Glutamatergic neuron (in vitro differentiated cells): ENCODE measurements around the gene CCDC91. TPM values are rescaled to one million over a fixed set of nuclear protein-coding genes. Genes with fewer than 3 reads are reported as not detected.

Experiments used
- DNase-seq: peaks from one replicate; pipeline ENCODE4 v3.0.0; 2022
- H3K27ac Mint-ChIP-seq: one replicate; pipeline ENCODE4 v1.8.0; 2020; ENCODE audit warnings: mild to moderate bottlenecking, mixed read lengths, inconsistent platforms; ENCODE audit not compliant: unreplicated experiment
- H3K27me3 Mint-ChIP-seq: one replicate; pipeline ENCODE4 v1.8.0; 2020; ENCODE audit warnings: mild to moderate bottlenecking, moderate library complexity, mixed read lengths, inconsistent platforms; ENCODE audit not compliant: unreplicated experiment
- H3K36me3 Mint-ChIP-seq: one replicate; pipeline ENCODE4 v1.8.0; 2020; ENCODE audit warnings: mild to moderate bottlenecking, mixed read lengths, inconsistent platforms; ENCODE audit not compliant: unreplicated experiment
- H3K4me1 Mint-ChIP-seq: one replicate; pipeline ENCODE4 v1.8.0; 2020; ENCODE audit warnings: mild to moderate bottlenecking, low read depth, mixed read lengths, inconsistent platforms; ENCODE audit not compliant: unreplicated experiment
- H3K4me3 Mint-ChIP-seq: one replicate; pipeline ENCODE4 v1.8.0; 2020; ENCODE audit warnings: mild to moderate bottlenecking, mixed read lengths, inconsistent platforms; ENCODE audit not compliant: unreplicated experiment
- H3K9me3 Mint-ChIP-seq: one replicate; pipeline ENCODE4 v1.8.0; 2020; ENCODE audit warnings: mild to moderate bottlenecking, moderate library complexity, mixed read lengths, inconsistent platforms; ENCODE audit not compliant: unreplicated experiment
- CTCF ChIP-seq: fragments of 200-600 bp; sonication (generic); IDR thresholded peaks from one replicate; pipeline ENCODE4 v1.5.0; 2021; ENCODE audit not compliant: partially characterized antibody, unreplicated experiment
- total RNA-seq: library from RNA; stranded (reverse); fragmentation: NEBNext Ultra II Directional; extraction: Animal tissue kit (Norgen Biotek cat#: 25700); gene quantifications from one replicate; pipeline ENCODE4 v1.2.1, GENCODE V29; 2021; ENCODE audit not compliant: unreplicated experiment

The CCDC91 gene
- total RNA-seq, 1 donor from 2014 or later: 37.3 TPM

GRCh38 chr12:28172434-28173030 is 17.7 kb upstream of the CCDC91 start:
- H3K36me3 Mint-ChIP-seq: no peaks in the 10 kb centered on the region
- H3K27ac Mint-ChIP-seq: no peak overlapping the region
- H3K4me1 Mint-ChIP-seq: peaks cover 11% of the 10 kb centered on the region
- TF ChIP-seq CTCF: peak; percentile 51
- H3K4me3 Mint-ChIP-seq: no peak overlapping the region
- peak; percentile 27 for DNase-seq
- peaks cover 9% of the 10 kb centered on the region for H3K9me3 Mint-ChIP-seq
- H3K27me3 Mint-ChIP-seq: peaks cover 2% of the 10 kb centered on the region

- Mint-ChIP-seq H3K4me3 (no peak overlapping the region), H3K9me3 (peaks cover 9% of the 10 kb centered on the region), H3K27me3 (no peaks in the 10 kb centered on the region), H3K27ac (no peak overlapping the region), H3K36me3 (no peaks in the 10 kb centered on the region), H3K4me1 (peaks cover 11% of the 10 kb centered on the region)
- no peak for TF ChIP-seq CTCF
- no peak for DNase-seq
Measured at GRCh38 chr12:28173440-28173839, 16.8 kb upstream of the CCDC91 start.

- no peak overlapping the region for H3K4me3 Mint-ChIP-seq
Measured at GRCh38 chr12:28175098-28175589, 15.1 kb upstream of the CCDC91 start.

GRCh38 chr12:28176295-28176694 is 14.0 kb upstream of the CCDC91 start:
- H3K4me1 Mint-ChIP-seq: peaks cover 11% of the 10 kb centered on the region
- peak overlapping the region; percentile 44 for H3K27ac Mint-ChIP-seq
- TF ChIP-seq CTCF: no peak
- no peaks in the 10 kb centered on the region for H3K27me3 Mint-ChIP-seq
- peaks cover 9% of the 10 kb centered on the region for H3K9me3 Mint-ChIP-seq
- no peak for DNase-seq
- H3K36me3 Mint-ChIP-seq: no peaks in the 10 kb centered on the region
- H3K4me3 Mint-ChIP-seq: no peak overlapping the region

More at GRCh38 chr12:28175098-28175589, 15.1 kb upstream of the CCDC91 start:
- no peak for DNase-seq
- Mint-ChIP-seq H3K9me3 (peaks cover 9% of the 10 kb centered on the region), H3K36me3 (no peaks in the 10 kb centered on the region), H3K4me1 (peaks cover 11% of the 10 kb centered on the region), H3K27me3 (no peaks in the 10 kb centered on the region), H3K27ac (no peak overlapping the region)
- TF ChIP-seq CTCF: no peak

- peaks cover 9% of the 10 kb centered on the region for H3K9me3 Mint-ChIP-seq
- H3K27ac Mint-ChIP-seq: no peak overlapping the region
- DNase-seq: no peak
- H3K36me3 Mint-ChIP-seq: no peaks in the 10 kb centered on the region
- H3K27me3 Mint-ChIP-seq: no peaks in the 10 kb centered on the region
- no peak for TF ChIP-seq CTCF
- H3K4me1 Mint-ChIP-seq: peaks cover 11% of the 10 kb centered on the region
- H3K4me3 Mint-ChIP-seq: no peak overlapping the region
Measured at GRCh38 chr12:28177461-28177860, 12.8 kb upstream of the CCDC91 start.
